Measurements from ENCODE around the gene COLEC12. TPM values are rescaled to one million over a fixed set of nuclear protein-coding genes. Genes with fewer than 3 reads are reported as not detected.
A peak's percentile ranks its signal among the peaks of the same experiment; 100 is the strongest.

Gene COLEC12
- total and polyA plus RNA-seq, 8 donors = 0.35 to 5.5 (median 1.3) TPM

- no peaks in the 10 kb centered on the region for H3K27me3 ChIP-seq
- no peak for TF ChIP-seq CTCF (IDR thresholded peaks at IDR 0.05)
- FAIRE-seq = no peak
- peak in 1 of 6 donors; percentile 28 for DNase-seq
- peak in 3 of 4 donors; percentile 28 to 36 (median 28) for ATAC-seq
- peaks cover 0 to 15% (median 0%) of the 10 kb centered on the region in 3 donors for H3K36me3 ChIP-seq
- intact Hi-C loops (cut with DNase I) = no loop called here
- H3K27ac ChIP-seq = peak overlapping the region in 3 of 4 donors; percentile 76 to 84 (median 80)
- H3K4me1 ChIP-seq = peaks cover 0 to 17% (median 7%) of the 10 kb centered on the region in 3 donors
- H3K9me3 ChIP-seq = no peaks in the 10 kb centered on the region
- 0 to 1% methylated on average over 9 of the region's 9 CpGs for WGBS, 2 donors
- peak overlapping the region; percentile 68 to 90 (median 73) for H3K4me3 ChIP-seq
Measured at GRCh38 chr18:267380-267687, 233.2 kb downstream of the COLEC12 start.

Other genes starting within 250 kb of the COLEC12 start
- 10 to 100 TPM in 5 of 6 donors, 1 to 10 TPM in 1; 7.3 to 24.1 (median 15.6) TPM for gene THOC1, start 232.7 kb downstream of the COLEC12 start, total RNA-seq
- gene THOC1, start 232.7 kb downstream of the COLEC12 start, polyA plus RNA-seq = 10 to 100 TPM; 46.0 to 63.9 TPM
- gene CETN1, start 79.7 kb upstream of the COLEC12 start, total RNA-seq = not detected
- gene CETN1, start 79.7 kb upstream of the COLEC12 start, polyA plus RNA-seq = not detected
- gene CLUL1, start 96.3 kb upstream of the COLEC12 start, total RNA-seq = 1 to 10 TPM in 1 of 6 donors, under 1 TPM in 5; 0.16 to 1.2 (median 0.68) TPM
- gene CLUL1, start 96.3 kb upstream of the COLEC12 start, polyA plus RNA-seq = 1 to 10 TPM in 1 of 2 donors, under 1 TPM in 1; 0.57 to 1.7 TPM
- 1 to 10 TPM; 2.7 to 6.9 (median 3.9) TPM for gene TYMS, start 157.0 kb upstream of the COLEC12 start, total RNA-seq
- gene TYMS, start 157.0 kb upstream of the COLEC12 start, polyA plus RNA-seq = 1 to 10 TPM; 1.3 to 1.9 TPM
- gene ENOSF1, start 211.9 kb upstream of the COLEC12 start, total RNA-seq = 10 to 100 TPM; 27.1 to 51.2 (median 40.9) TPM
- gene ENOSF1, start 211.9 kb upstream of the COLEC12 start, polyA plus RNA-seq = 10 to 100 TPM; 59.8 to 69.2 TPM